ENCODE measurements around the gene CLCA2. TPM values are rescaled to one million over a fixed set of nuclear protein-coding genes. Genes with fewer than 3 reads are reported as not detected.

The CLCA2 gene
- total RNA-seq, 4 donors from 2014 or later, result 113 to 422 (median 258) TPM

- TF ChIP-seq POLR2A (IDR thresholded peaks at IDR 0.05) (no peak), CTCF (IDR thresholded peaks at IDR 0.05) (peak; percentile 53 to 86 (median 76))
- peak overlapping the region in 1 of 4 donors; percentile 16 for H3K4me3 ChIP-seq
- intact Hi-C loops (cut with DNase I), result loop anchor here (10.0 kb wide), 1 partner anchor 114 kb away; no protein-coding TSS in a partner anchor
- H3K27me3 ChIP-seq, result no peaks in the 10 kb centered on the region
- H3K27ac ChIP-seq, result no peak overlapping the region
- H3K4me1 ChIP-seq, result peaks cover 0 to 7% (median 0%) of the 10 kb centered on the region in 3 donors
- peaks cover 0 to 28% (median 0%) of the 10 kb centered on the region in 3 donors for H3K36me3 ChIP-seq
- no peak for DNase-seq
- WGBS, 2 donors, result 4 to 8% methylated on average over 4 of the region's 4 CpGs
- H3K9me3 ChIP-seq, result no peaks in the 10 kb centered on the region
Observed at GRCh38 chr1:86380257-86380861, 43.6 kb upstream of the CLCA2 start.

DNA sequence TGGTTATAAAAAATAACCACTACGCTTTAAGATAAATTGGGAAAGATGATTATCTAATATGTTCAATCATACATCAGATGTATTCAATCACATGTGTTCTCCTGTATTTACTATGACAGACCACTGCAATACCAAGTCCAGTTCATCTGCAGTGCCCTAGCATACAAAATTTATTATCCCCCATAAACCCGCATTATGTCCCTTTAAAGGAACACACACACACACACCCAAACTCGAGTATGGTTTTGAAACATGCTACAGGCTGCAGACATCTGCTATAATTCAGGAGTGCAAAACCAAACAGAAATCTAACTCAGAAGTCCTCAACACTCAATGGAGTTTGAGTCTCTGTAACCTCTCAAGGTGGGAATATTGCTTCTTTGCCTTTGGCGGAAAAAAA is 42.7 kb upstream of the CLCA2 start:
- H3K36me3 ChIP-seq, result peaks cover 0 to 21% (median 0%) of the 10 kb centered on the region in 3 donors
- H3K4me3 ChIP-seq, result no peak overlapping the region
- no peaks in the 10 kb centered on the region for H3K9me3 ChIP-seq
- peaks cover 0 to 7% (median 0%) of the 10 kb centered on the region in 3 donors for H3K4me1 ChIP-seq
- intact Hi-C loops (cut with DNase I), result loop anchor here (10.0 kb wide), 1 partner anchor 114 kb away; no protein-coding TSS in a partner anchor
- DNase-seq, result no peak
- WGBS, 2 donors, result 79 to 82% methylated on average over 4 of the region's 4 CpGs
- H3K27me3 ChIP-seq, result no peaks in the 10 kb centered on the region
- H3K27ac ChIP-seq, result no peak overlapping the region
- no peak for TF ChIP-seq CTCF (IDR thresholded peaks at IDR 0.05)
- TF ChIP-seq POLR2A (IDR thresholded peaks at IDR 0.05), result no peak

DNA sequence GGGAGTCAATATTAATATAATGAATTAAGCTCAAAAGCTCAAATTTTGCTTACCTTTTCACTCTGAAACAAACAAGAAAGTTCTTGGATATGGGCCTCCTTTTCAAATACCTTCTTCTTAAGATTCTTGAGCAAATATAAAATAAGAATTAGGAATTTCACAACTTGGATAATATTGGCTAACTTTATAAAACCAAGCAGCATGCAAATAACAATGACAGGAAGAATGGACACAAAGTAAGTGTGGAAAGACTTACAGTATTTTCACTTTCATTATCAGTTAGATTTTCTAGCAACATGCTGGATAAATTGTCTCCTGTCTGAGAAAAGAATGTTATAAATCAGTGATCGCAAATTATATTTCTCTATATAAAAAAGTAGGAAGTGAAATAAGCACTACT is 41.1 kb upstream of the CLCA2 start:
- peak overlapping the region in 2 of 4 donors; percentile 6 to 31 for H3K4me3 ChIP-seq
- WGBS, 2 donors, result 12 to 68% methylated on average over 1 of the region's 1 CpG
- TF ChIP-seq POLR2A (IDR thresholded peaks at IDR 0.05), result no peak
- DNase-seq, result no peak
- H3K4me1 ChIP-seq, result peaks cover 0 to 7% (median 0%) of the 10 kb centered on the region in 3 donors
- no peaks in the 10 kb centered on the region for H3K9me3 ChIP-seq
- peaks cover 0 to 8% (median 0%) of the 10 kb centered on the region in 3 donors for H3K36me3 ChIP-seq
- H3K27me3 ChIP-seq, result no peaks in the 10 kb centered on the region
- H3K27ac ChIP-seq, result peak overlapping the region in 2 of 4 donors; percentile 29 to 42
- intact Hi-C loops (cut with DNase I), result loop anchor here (10.0 kb wide), 1 partner anchor 112 kb away; no protein-coding TSS in a partner anchor

DNA sequence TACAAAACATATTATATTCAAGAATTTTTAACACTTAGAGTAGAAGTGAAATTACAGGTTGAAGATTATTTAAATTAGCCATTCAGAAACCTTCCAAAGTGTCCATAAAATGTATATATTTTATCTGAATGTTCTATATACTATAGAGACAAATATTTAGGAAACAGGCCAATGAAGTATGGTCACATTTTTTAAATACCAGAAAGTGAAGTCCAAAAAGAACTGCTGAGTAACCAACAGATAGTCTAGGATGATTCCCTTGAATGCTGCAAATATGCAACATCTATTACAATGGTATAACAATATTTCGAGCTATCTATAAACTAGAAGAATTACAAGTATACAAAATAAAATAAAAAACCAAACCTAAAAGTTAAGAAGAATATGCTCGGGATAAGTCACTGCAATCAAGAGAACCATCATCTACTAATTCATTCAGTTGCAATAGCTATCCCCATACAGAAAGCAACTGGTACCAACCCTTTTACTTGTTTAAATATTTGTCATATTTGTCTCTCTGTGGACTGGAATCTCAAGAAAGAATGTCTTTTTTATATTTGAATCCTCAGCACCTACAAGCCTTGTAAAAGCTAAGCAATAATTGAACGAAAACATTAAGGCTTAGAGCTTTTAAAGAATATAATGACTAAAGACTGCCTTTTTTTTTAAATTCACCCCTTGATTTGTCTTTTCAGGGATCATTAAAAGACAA is 35.9 kb upstream of the CLCA2 start:
- 90 to 92% methylated on average over 3 of the region's 3 CpGs for WGBS, 2 donors
- no peak for TF ChIP-seq CTCF (IDR thresholded peaks at IDR 0.05)
- no peak for TF ChIP-seq POLR2A (IDR thresholded peaks at IDR 0.05)
- H3K27ac ChIP-seq, result no peak overlapping the region
- H3K36me3 ChIP-seq, result no peaks in the 10 kb centered on the region
- H3K4me3 ChIP-seq, result no peak overlapping the region
- peaks cover 0 to 17% (median 0%) of the 10 kb centered on the region in 3 donors for H3K4me1 ChIP-seq
- no peaks in the 10 kb centered on the region for H3K9me3 ChIP-seq
- intact Hi-C loops (cut with DNase I), result loop anchor here (10.0 kb wide), 1 partner anchor 107 kb away; no protein-coding TSS in a partner anchor
- DNase-seq, result no peak
- no peaks in the 10 kb centered on the region for H3K27me3 ChIP-seq

DNA sequence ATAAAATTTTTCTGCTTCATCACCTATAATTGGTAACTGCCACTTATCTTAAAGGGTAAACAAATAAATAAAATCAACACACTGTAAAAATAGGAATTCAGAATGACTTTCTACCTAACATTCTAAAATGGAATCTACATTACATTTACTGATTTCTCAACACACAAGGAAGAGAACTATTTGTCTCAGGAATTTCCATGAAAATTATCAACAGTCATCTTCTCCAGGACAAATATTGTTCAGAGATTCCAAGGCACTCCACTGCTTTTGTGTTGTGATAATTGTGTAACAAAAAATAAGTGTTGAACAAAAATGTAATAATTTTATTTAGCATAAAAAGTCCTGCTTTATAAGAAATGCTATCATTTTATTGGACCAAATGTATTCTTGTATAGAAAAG is 35.2 kb upstream of the CLCA2 start:
- Histone ChIP-seq H3K9me3 (no peaks in the 10 kb centered on the region), H3K36me3 (no peaks in the 10 kb centered on the region), H3K4me1 (peaks cover 0 to 24% (median 4%) of the 10 kb centered on the region in 3 donors), H3K27me3 (no peaks in the 10 kb centered on the region), H3K4me3 (no peak overlapping the region), H3K27ac (peak overlapping the region in 1 of 4 donors; percentile 43)
- TF ChIP-seq POLR2A (IDR thresholded peaks at IDR 0.05), result no peak
- no peak for TF ChIP-seq CTCF (IDR thresholded peaks at IDR 0.05)
- DNase-seq, result no peak
- intact Hi-C loops (cut with DNase I), result loop anchor here (10.0 kb wide), 1 partner anchor 106 kb away; no protein-coding TSS in a partner anchor

All from esophagus squamous epithelium (tissue), 5 donors.